HEK293 (cell line): ENCODE data around the gene RIPK3.
A peak's percentile ranks its signal among the peaks of the same experiment; 100 is the strongest.

Experiments used
- CTCF ChIA-PET: fragments of 350-600 bp; formaldehyde crosslinking; extraction: SDS; loops from one replicate; lab custom pipeline; 2021; ENCODE audit warnings: antibody characterized with exemption; lab: Yijun Ruan, JAX
- POLR2A ChIA-PET: fragments of 300-600 bp; formaldehyde crosslinking; extraction: SDS; loops from one replicate; lab custom pipeline; 2020; ENCODE audit warnings: antibody characterized with exemption, inconsistent platforms; lab: Yijun Ruan, JAX
- H3K27ac ChIP-seq: fragments of 200-500 bp; sonication (Bioruptor generic); 2 replicates; pipeline ENCODE4 v1.5.1; 2014; ENCODE audit warnings: low read depth, low read length, control low read depth, inconsistent platforms; ENCODE audit errors: extremely low read depth
- H3K36me3 ChIP-seq, 2 experiments: fragments of 200-500 bp in 1 of 2; sonication (Bioruptor generic) in 1 of 2; 1 replicate in 1 of 2; 2 replicates in 1 of 2; pipeline ENCODE4 v1.5.1; 2014 to 2017; ENCODE audit warnings: inconsistent platforms in 2 of 2, low read length in 2 of 2; ENCODE audit not compliant: control insufficient read depth in 2 of 2, insufficient read depth in 1 of 2
- H3K4me1 ChIP-seq: fragments of 200-500 bp; sonication (Bioruptor generic); 2 replicates; pipeline ENCODE4 v1.5.1; 2014; ENCODE audit warnings: mild to moderate bottlenecking, low read length, inconsistent platforms; ENCODE audit not compliant: control insufficient read depth, insufficient read depth
- H3K4me3 ChIP-seq: 2 replicates; pipeline ENCODE4 v1.5.1; 2011; ENCODE audit warnings: low read depth, mild to moderate bottlenecking, control low read depth, low read length, moderate library complexity
- H3K9me3 ChIP-seq: fragments of 200-500 bp; sonication (Bioruptor generic); 2 replicates; pipeline ENCODE4 v1.5.1; 2014; ENCODE audit warnings: low read depth, low read length, inconsistent platforms; ENCODE audit not compliant: control insufficient read depth, insufficient read depth
- BCL11B ChIP-seq: fragments of 450-650 bp; formaldehyde crosslinking; IDR thresholded peaks from 2 replicates; pipeline ENCODE4 v1.5.1; 2016; ENCODE audit warnings: low read depth, missing biosample characterization, missing genetic modification characterization
- HOXC10 ChIP-seq: sonication (generic); formaldehyde crosslinking; IDR thresholded peaks from 2 replicates; pipeline ENCODE4 v1.8.1; 2023; ENCODE audit warnings: mild to moderate bottlenecking, missing genetic modification reagents
- ZBTB48 ChIP-seq: fragments of 450-650 bp; formaldehyde crosslinking; IDR thresholded peaks from 2 replicates; pipeline ENCODE4 v1.5.1; 2016; ENCODE audit warnings: missing biosample characterization, missing genetic modification characterization
- ZNF121 ChIP-seq: fragments of 450-650 bp; formaldehyde crosslinking; IDR thresholded peaks from 2 replicates; pipeline ENCODE4 v1.5.1; 2016; ENCODE audit warnings: missing biosample characterization, missing genetic modification characterization
- ZNF391 ChIP-seq: fragments of 450-650 bp; formaldehyde crosslinking; IDR thresholded peaks from 2 replicates; pipeline ENCODE4 v1.5.1; 2016; ENCODE audit warnings: low read depth, missing biosample characterization, missing genetic modification characterization, borderline replicate concordance
- ZNF501 ChIP-seq: fragments of 450-650 bp; formaldehyde crosslinking; IDR thresholded peaks from 2 replicates; pipeline ENCODE4 v1.5.1; 2016; ENCODE audit warnings: missing biosample characterization, missing genetic modification characterization
- ZNF596 ChIP-seq: fragments of 450-650 bp; IDR thresholded peaks from 2 replicates; pipeline ENCODE4 v1.5.0; 2018; ENCODE audit warnings: missing biosample characterization, mild to moderate bottlenecking, missing genetic modification characterization, moderate library complexity
- TF ChIP-seq, protein P1 (sequence below): fragments of 450-650 bp; formaldehyde crosslinking; IDR thresholded peaks from 2 replicates; pipeline ENCODE4 v1.5.1; 2016; ENCODE audit warnings: missing biosample characterization, missing genetic modification characterization
- TF ChIP-seq, protein P2 (sequence below): fragments of 450-650 bp; formaldehyde crosslinking; IDR thresholded peaks from 2 replicates; pipeline ENCODE4 v1.5.1; 2016; ENCODE audit warnings: missing biosample characterization, missing genetic modification characterization
- TF ChIP-seq, protein P3 (sequence below): fragments of 450-650 bp; formaldehyde crosslinking; IDR thresholded peaks from 2 replicates; pipeline ENCODE4 v1.5.1; 2017; ENCODE audit warnings: missing biosample characterization, missing genetic modification characterization
- TF ChIP-seq, protein P4 (sequence below): fragments of 450-650 bp; formaldehyde crosslinking; conservative IDR thresholded peaks from 2 replicates; pipeline ENCODE4 v1.5.1; 2016; ENCODE audit warnings: low read depth, missing biosample characterization, missing genetic modification characterization
- TF ChIP-seq, protein P5 (sequence below): fragments of 450-650 bp; formaldehyde crosslinking; IDR thresholded peaks from 2 replicates; pipeline ENCODE4 v1.5.1; 2016; ENCODE audit warnings: missing biosample characterization, missing genetic modification characterization

The RIPK3 gene

DNA sequence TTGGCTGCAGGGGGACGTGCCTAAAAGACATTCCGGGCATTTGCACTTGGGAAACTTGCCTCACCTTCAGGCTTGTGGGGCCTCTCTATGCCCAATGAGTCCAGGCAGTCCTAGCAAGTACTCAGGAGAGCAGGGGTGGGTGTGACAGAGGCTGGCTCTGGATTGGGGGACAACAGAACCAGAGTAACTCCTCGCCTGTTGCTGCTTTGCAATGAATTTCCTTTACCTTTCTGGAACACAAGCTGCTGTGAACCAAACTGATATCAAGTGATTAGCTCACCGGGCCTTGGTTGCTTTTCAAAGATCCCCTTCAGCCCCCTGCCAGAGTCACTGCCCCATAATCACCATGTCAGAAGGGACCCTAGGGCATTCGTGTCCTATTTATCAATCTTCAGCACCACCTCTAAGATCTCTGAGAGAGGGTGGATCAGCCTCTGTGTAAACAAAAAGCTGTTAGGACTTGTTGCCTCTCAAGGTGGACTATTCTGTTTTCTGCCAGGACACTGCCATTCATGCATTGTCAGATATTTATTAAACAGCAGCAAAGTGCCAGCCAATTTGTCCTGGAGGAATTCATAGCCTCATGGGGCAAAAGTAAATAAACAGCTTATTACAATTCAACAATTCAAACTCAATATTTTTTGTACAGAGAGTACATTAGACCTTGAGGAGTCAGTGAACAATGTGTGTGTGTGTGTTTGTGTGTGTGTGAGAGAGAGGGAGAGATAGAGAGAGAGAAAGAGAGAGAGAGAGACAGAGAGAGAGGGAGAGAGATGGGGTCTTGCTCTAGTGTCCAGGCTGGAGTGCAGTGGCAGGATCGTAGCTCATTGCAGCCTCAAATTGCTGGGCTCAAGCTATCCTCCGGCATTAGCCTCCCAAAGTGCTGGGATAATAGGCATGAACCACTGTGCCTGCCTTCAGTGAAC is 39.5 kb upstream of the RIPK3 start:
- Histone ChIP-seq H3K4me3 (no peak overlapping the region), H3K36me3 (peaks cover 0 to 32% of the 10 kb centered on the region in 2 experiments; a peak in 1 of 3 replicates), H3K4me1 (peaks cover 8% of the 10 kb centered on the region), H3K27ac (0 out of 2 replicates have a peak overlapping the region, but pooled peaks have one; percentile 24)
- TF ChIP-seq ZBTB48 (tag by site-specific recombination), result no peak
- no peak for TF ChIP-seq ZNF391 (tag by site-specific recombination)
- TF ChIP-seq ZNF121 (tag by site-specific recombination), result peak; percentile 88
- TF ChIP-seq, protein P1, sequence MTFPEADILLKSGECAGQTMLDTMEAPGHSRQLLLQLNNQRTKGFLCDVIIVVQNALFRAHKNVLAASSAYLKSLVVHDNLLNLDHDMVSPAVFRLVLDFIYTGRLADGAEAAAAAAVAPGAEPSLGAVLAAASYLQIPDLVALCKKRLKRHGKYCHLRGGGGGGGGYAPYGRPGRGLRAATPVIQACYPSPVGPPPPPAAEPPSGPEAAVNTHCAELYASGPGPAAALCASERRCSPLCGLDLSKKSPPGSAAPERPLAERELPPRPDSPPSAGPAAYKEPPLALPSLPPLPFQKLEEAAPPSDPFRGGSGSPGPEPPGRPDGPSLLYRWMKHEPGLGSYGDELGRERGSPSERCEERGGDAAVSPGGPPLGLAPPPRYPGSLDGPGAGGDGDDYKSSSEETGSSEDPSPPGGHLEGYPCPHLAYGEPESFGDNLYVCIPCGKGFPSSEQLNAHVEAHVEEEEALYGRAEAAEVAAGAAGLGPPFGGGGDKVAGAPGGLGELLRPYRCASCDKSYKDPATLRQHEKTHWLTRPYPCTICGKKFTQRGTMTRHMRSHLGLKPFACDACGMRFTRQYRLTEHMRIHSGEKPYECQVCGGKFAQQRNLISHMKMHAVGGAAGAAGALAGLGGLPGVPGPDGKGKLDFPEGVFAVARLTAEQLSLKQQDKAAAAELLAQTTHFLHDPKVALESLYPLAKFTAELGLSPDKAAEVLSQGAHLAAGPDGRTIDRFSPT, result no peak
- TF ChIP-seq HOXC10, result no peak
- peak; percentile 71 for TF ChIP-seq ZNF596 (tag by site-specific recombination)
- TF ChIP-seq, all 188 proteins: peak for 2
- ChIA-PET POLR2A (interaction anchor here (1.2 to 1.6 kb wide), 3 partner anchors 13 to 57 kb away, joined by 3 to 4 read pairs (median 4); no protein-coding TSS in a partner anchor), CTCF (interaction anchor here (0.8 to 3.0 kb wide), 5 partner anchors 13 to 51 kb away, joined by 3 to 21 read pairs (median 6); partner anchors contain the start of genes CBLN3 and KHNYN)
- H3K9me3 ChIP-seq, result no peaks in the 10 kb centered on the region

DNA sequence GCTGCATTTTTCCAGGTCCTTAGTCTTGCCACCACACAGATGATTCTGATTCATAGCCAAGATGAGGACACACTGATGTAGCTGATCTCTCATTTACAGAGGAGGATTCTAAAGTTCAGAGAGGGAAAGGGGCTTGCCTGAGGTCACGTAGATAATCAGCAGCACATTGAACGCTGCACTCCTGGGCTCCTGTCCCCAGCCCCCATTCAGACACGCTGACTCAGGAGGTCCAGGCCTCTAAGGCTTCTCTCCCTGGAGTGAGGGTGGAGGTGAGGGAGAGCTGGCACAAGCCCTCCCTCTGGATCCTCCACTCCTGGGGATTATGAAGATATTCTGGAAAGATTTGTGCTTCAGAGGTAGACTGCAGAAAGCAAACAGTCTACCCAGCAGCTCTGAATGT is 38.5 kb upstream of the RIPK3 start:
- POLR2A ChIA-PET, result interaction anchor here (0.7 to 1.6 kb wide), 5 partner anchors 14 to 58 kb away, joined by 3 to 4 read pairs (median 3); partner anchors contain the start of genes CBLN3, KHNYN and NYNRIN
- CTCF ChIA-PET, result interaction anchor here (0.8 to 3.0 kb wide), 5 partner anchors 12 to 270 kb away, joined by 3 to 21 read pairs (median 4); partner anchors contain the start of genes CBLN3 and KHNYN
- Histone ChIP-seq H3K4me3 (no peak overlapping the region), H3K4me1 (peaks cover 8% of the 10 kb centered on the region), H3K36me3 (peaks cover 0 to 41% of the 10 kb centered on the region in 2 experiments; a peak in 1 of 3 replicates), H3K27ac (no peak overlapping the region), H3K9me3 (no peaks in the 10 kb centered on the region)
- TF ChIP-seq, protein P2, sequence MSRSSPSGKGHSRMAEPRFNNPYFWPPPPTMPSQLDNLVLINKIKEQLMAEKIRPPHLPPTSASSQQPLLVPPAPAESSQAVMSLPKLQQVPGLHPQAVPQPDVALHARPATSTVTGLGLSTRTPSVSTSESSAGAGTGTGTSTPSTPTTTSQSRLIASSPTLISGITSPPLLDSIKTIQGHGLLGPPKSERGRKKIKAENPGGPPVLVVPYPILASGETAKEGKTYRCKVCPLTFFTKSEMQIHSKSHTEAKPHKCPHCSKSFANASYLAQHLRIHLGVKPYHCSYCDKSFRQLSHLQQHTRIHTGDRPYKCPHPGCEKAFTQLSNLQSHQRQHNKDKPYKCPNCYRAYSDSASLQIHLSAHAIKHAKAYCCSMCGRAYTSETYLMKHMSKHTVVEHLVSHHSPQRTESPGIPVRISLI (tag by site-specific recombination), result no peak
- TF ChIP-seq BCL11B (tag by site-specific recombination), result no peak
- TF ChIP-seq, protein P3, sequence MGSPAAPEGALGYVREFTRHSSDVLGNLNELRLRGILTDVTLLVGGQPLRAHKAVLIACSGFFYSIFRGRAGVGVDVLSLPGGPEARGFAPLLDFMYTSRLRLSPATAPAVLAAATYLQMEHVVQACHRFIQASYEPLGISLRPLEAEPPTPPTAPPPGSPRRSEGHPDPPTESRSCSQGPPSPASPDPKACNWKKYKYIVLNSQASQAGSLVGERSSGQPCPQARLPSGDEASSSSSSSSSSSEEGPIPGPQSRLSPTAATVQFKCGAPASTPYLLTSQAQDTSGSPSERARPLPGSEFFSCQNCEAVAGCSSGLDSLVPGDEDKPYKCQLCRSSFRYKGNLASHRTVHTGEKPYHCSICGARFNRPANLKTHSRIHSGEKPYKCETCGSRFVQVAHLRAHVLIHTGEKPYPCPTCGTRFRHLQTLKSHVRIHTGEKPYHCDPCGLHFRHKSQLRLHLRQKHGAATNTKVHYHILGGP (tag by site-specific recombination), result no peak
- TF ChIP-seq, protein P4, sequence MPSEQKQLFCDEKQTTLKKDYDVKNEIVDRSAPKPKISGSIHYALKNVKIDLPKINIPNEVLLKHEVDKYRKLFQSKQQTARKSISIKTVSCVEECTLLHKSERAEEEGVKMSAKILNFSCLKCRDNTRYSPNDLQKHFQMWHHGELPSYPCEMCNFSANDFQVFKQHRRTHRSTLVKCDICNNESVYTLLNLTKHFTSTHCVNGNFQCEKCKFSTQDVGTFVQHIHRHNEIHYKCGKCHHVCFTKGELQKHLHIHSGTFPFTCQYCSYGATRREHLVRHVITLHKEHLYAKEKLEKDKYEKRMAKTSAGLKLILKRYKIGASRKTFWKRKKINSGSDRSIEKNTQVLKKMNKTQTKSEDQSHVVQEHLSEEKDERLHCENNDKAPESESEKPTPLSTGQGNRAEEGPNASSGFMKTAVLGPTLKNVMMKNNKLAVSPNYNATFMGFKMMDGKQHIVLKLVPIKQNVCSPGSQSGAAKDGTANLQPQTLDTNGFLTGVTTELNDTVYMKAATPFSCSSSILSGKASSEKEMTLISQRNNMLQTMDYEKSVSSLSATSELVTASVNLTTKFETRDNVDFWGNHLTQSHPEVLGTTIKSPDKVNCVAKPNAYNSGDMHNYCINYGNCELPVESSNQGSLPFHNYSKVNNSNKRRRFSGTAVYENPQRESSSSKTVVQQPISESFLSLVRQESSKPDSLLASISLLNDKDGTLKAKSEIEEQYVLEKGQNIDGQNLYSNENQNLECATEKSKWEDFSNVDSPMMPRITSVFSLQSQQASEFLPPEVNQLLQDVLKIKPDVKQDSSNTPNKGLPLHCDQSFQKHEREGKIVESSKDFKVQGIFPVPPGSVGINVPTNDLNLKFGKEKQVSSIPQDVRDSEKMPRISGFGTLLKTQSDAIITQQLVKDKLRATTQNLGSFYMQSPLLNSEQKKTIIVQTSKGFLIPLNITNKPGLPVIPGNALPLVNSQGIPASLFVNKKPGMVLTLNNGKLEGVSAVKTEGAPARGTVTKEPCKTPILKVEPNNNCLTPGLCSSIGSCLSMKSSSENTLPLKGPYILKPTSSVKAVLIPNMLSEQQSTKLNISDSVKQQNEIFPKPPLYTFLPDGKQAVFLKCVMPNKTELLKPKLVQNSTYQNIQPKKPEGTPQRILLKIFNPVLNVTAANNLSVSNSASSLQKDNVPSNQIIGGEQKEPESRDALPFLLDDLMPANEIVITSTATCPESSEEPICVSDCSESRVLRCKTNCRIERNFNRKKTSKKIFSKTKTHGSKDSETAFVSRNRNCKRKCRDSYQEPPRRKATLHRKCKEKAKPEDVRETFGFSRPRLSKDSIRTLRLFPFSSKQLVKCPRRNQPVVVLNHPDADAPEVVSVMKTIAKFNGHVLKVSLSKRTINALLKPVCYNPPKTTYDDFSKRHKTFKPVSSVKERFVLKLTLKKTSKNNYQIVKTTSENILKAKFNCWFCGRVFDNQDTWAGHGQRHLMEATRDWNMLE (tag by site-specific recombination), result no peak
- TF ChIP-seq ZNF501 (tag by site-specific recombination), result no peak
- TF ChIP-seq, protein P5, sequence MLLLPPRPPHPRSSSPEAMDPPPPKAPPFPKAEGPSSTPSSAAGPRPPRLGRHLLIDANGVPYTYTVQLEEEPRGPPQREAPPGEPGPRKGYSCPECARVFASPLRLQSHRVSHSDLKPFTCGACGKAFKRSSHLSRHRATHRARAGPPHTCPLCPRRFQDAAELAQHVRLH (tag by site-specific recombination), result no peak
